Measurements from ENCODE around the gene RFX7.
A peak's percentile ranks its signal among the peaks of the same experiment; 100 is the strongest.

Gene RFX7

GRCh38 chr15:56244038-56244810 lies 545 bp upstream of the RFX7 start:
- DNase-seq: peak; percentile 13

- DNase-seq: peak; percentile 24
Measured at GRCh38 chr15:56242576-56243162, 1.0 kb downstream of the RFX7 start.

- DNase-seq: no peak
Measured at GRCh38 chr15:56241374-56242105, 2.1 kb downstream of the RFX7 start.

- DNase-seq: no peak
Measured at GRCh38 chr15:56240390-56240789, 3.3 kb downstream of the RFX7 start.

GRCh38 chr15:56236197-56236596 lies 7.5 kb downstream of the RFX7 start:
- no peak for DNase-seq

- DNase-seq: no peak
Measured at GRCh38 chr15:56234804-56235203, 8.9 kb downstream of the RFX7 start.

- DNase-seq: no peak
Measured at GRCh38 chr15:56233549-56233948, 10.1 kb downstream of the RFX7 start.

- no peak for DNase-seq
Measured at GRCh38 chr15:56232058-56232457, 11.6 kb downstream of the RFX7 start.

GRCh38 chr15:56228854-56229253 lies 14.8 kb downstream of the RFX7 start:
- DNase-seq: no peak

- no peak for DNase-seq
Measured at GRCh38 chr15:56228352-56228751, 15.3 kb downstream of the RFX7 start.

- DNase-seq: no peak
Measured at GRCh38 chr15:56227780-56228179, 15.9 kb downstream of the RFX7 start.

GRCh38 chr15:56227306-56227705 lies 16.4 kb downstream of the RFX7 start:
- DNase-seq: no peak

- no peak for DNase-seq
Measured at GRCh38 chr15:56225520-56225919, 18.2 kb downstream of the RFX7 start.

- DNase-seq: no peak
Measured at GRCh38 chr15:56222302-56222701, 21.4 kb downstream of the RFX7 start.

- no peak for DNase-seq
Measured at GRCh38 chr15:56217341-56217740, 26.3 kb downstream of the RFX7 start.

GRCh38 chr15:56215769-56216168 lies 27.9 kb downstream of the RFX7 start:
- no peak for DNase-seq

- no peak for DNase-seq
Measured at GRCh38 chr15:56211960-56212550, 31.6 kb downstream of the RFX7 start.

GRCh38 chr15:56211064-56211463 lies 32.6 kb downstream of the RFX7 start:
- DNase-seq: no peak

- DNase-seq: no peak
Measured at GRCh38 chr15:56208641-56209155, 35.0 kb downstream of the RFX7 start.

GRCh38 chr15:56208185-56208584 lies 35.5 kb downstream of the RFX7 start:
- no peak for DNase-seq

GRCh38 chr15:56207711-56208110 lies 36.0 kb downstream of the RFX7 start:
- DNase-seq: no peak

- no peak for DNase-seq
Measured at GRCh38 chr15:56207092-56207491, 36.6 kb downstream of the RFX7 start.
